GM12875 (cell line): Measurements from ENCODE around the gene FADS3.

ENCODE experiments used
- H3K4me3 ChIP-seq: one replicate; pipeline ENCODE4 v1.5.1; 2011; ENCODE audit warnings: low read depth, low read length, control low read depth
- TF ChIP-seq, protein P1 (sequence below): IDR thresholded peaks from 2 replicates; pipeline ENCODE4 v1.5.1; 2011; ENCODE audit warnings: low read depth, mild to moderate bottlenecking, control low read depth, inconsistent platforms, low read length, moderate library complexity, borderline replicate concordance; ENCODE audit not compliant: insufficient read depth

The FADS3 gene

DNA sequence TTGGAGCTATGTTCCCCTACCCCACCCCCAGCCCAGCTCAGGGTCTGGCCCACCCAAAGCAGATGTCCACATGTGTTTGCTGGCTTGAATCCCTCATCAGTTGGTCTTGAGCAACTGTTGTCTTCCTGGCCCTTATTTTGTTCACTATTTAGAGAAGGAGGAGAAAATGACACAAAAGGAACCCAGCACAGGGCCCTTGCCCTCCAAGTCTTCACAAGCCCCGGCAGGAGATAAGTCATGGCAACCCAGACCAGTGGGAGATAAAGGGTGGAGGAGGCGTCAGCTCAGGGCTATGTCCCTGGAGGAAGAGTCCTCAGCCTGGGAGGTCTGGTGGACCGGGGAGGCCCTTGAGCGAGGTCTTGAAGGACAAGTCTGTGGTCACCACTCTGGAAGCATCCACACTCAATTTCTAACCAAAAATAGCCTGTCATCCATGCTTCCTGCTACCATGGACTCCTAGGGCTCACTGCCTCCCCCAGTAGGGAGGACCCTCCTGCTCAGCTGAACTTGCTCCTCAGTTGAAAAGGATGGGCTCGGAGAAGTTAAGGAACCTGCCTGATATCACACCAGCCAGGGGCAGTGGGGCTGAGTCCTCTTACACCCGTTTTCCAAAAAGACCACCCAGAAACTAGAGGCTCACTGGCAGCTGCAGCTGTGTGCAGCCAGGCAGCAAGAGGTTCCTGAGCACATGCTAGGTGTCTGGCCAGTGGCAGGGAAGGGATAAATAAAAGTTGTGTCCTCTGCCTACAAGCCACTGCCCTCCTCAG, 27.8 kb upstream of the FADS3 start:
- TF ChIP-seq, protein P1, sequence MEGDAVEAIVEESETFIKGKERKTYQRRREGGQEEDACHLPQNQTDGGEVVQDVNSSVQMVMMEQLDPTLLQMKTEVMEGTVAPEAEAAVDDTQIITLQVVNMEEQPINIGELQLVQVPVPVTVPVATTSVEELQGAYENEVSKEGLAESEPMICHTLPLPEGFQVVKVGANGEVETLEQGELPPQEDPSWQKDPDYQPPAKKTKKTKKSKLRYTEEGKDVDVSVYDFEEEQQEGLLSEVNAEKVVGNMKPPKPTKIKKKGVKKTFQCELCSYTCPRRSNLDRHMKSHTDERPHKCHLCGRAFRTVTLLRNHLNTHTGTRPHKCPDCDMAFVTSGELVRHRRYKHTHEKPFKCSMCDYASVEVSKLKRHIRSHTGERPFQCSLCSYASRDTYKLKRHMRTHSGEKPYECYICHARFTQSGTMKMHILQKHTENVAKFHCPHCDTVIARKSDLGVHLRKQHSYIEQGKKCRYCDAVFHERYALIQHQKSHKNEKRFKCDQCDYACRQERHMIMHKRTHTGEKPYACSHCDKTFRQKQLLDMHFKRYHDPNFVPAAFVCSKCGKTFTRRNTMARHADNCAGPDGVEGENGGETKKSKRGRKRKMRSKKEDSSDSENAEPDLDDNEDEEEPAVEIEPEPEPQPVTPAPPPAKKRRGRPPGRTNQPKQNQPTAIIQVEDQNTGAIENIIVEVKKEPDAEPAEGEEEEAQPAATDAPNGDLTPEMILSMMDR: no peak
- no peak overlapping the region for H3K4me3 ChIP-seq

DNA sequence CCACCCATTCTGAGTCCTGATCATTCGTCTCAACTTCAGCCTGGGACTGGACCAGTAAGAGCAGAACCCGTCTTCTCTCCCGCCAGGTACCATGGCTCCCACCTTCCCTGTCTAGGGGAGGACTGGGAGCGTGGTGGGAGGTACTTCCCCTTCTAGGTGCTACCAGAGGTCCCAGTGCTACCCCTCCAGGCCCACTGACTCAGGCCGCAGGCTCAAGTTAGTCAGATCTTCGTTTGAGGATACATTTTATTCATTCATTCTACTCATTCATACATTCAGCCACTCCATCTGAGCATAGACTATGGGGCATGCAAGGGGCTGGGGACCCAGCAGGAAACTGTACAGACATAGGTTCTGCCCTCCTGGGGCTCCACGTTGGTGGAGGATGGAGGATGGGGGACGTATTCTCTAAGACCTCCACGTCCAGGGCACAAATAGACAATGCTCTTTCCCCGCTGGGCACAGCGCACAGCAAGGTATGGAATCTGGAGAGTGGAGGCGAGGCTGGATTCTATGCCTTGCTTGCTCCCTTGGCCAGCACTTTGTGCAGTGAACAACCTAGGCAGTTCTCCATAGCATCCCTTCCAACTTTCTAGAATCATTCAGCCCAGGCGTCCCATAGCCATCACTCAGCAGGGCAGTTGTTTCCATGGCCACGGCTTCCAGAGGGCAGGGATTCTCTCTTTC, 27.0 kb upstream of the FADS3 start:
- H3K4me3 ChIP-seq: no peak overlapping the region
- TF ChIP-seq, protein P1: no peak

DNA sequence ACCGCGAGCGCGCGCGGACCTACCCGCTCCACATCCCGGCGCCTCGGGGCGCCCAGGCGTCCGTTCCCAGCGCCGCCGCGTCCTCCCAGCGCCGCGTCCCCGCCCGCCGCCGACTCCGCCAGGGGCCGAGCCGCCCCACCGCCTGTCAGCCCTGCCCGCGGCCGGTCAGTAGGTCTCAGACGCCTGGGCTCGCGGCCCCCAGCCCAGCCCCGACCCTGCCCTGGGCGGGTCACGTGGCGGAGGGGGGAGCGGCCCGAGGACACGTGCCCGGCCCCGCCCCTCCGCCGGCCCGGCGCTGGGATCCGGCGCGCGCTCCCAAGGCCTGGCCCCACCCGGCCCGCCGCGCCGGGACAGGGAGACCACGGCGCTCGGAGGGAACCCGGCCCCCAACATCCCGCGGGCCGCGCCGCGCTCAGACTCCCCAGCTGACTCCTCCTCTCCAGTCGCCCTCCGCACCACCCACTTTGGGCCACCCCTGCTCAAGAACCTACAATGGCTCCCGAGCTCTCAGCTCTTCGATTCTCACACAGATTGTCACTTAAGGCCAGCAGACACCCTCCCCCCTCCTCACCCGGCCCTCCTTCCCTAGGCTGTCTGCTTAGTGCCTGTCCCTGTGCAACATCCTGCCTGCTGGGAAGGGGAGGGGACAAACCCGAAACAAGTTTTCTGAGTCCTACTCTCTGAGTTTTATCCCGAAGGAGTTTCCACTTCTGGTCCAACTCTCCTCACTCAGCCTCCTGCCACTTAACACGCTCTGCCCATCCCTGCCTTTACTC, 26.2 kb upstream of the FADS3 start, which contains the start of gene RAB3IL1:
TSS of gene RAB3IL1 (minus strand) at position 233 of the 776 bp plus-strand sequence. CDS start at position 34, 199 bp downstream.
- no peak within 1 kb of the TSS for H3K4me3 ChIP-seq
- TF ChIP-seq, protein P1: no peak

DNA sequence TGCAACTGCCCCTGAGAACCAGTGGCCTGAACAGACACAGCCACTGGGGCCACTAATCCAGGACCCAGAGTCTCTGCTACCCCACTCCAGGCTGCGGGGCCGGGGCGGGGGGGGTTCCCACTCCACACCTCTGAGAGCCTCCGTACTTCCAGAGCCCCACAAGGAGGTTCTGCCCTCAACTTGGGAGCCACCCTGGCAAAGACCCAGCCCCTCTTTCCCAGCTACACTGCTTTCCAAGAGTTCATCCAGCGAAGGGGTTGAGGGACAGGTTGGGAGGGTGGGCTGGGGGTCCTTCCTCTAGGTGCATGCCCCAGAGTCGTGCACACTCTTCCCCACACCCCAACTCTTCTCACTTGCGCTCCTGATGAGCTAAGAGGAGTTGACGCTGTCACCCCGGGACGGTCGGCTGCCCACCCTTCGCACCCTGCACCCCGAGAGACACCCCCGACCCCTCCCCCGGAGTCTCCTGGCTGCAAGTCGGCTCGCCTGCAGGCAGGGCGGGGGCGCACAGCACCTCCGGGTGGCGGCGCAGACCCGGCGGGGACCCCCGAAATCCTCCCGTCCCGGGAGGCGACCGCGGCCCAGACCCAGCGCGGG, 25.5 kb upstream of the FADS3 start:
- H3K4me3 ChIP-seq: no peak overlapping the region
- TF ChIP-seq, protein P1: no peak

DNA sequence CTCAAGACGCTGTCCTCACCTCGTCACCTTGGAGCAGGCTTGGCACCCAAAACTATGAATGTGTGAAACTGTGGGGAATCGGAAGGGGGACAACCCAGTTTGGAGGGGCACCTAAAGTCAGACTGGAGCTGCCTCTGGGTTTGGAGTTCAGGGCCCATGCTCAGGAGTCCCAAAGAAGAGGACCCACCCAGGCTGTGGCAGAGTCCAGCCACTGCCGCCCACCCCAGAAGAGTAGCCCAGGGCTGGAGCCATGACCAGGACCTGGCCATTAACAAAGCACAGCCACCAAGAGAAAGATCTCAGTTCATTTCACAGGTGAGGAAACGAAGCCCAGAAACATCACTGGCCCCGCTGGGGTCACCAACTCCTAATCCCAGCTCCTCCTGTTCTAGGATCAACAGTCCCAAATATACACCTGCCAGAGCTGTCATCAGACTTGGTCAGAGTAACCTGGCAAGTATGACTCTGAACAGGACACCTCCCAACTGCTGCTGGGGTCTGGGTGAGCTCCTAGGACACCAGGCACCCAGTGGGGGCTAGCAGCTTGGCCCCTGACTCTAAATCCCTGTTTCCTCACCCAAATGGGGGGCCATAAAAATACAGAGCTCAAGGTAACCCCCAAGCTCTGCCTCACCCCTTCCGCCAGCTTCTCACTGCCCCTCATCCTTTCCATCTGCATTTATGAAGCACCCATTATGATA, 23.3 kb upstream of the FADS3 start:
- TF ChIP-seq, protein P1: no peak
- no peak overlapping the region for H3K4me3 ChIP-seq

DNA sequence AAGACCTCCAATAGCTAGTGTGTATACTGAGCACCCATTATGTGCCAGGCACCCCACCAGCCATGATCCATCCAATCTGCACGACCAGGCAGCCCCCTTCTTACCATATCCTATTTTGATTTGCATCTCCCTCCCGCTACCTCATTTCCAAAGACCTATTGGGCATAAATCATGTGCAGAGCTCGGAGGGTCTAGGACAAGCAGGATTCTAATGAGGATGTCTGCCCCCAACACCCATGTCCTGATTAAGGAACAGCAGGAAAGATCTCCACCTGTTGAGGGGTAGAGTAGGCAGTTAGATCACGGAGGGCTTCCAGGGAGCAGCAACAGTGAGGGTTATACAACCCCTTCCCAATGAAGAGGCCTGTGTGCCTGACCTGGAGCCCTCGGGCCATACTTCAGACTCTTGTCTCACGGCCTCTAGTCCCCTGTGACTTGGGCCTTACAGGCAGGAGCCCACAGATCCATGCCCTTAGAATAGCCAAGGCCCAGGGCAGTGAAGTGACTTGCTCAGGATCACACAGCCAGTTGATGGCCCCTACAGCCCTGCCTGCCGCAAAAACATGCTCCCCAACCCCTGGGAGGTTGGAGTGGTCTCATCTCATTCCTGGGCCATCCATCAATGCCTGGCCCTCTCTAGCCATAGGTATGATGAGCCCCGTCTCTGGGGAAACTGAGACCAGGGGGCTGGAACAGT, 22.5 kb upstream of the FADS3 start:
- no peak overlapping the region for H3K4me3 ChIP-seq
- TF ChIP-seq, protein P1: no peak
